HepG2 (cell line): ENCODE results near the gene APRT. TPM values are rescaled to one million over a fixed set of nuclear protein-coding genes. Genes with fewer than 3 reads are reported as not detected.

ENCODE experiments used
- ARHGAP35 ChIP-seq: sonication (generic); formaldehyde crosslinking; IDR thresholded peaks from 2 replicates; pipeline ENCODE4 v1.9.0; 2022; ENCODE audit warnings: mild to moderate bottlenecking, inconsistent platforms, moderate library complexity, missing genetic modification reagents, borderline replicate concordance
- CREM ChIP-seq, 2 experiments: sonication (generic) in 1 of 2; formaldehyde crosslinking in 1 of 2; IDR thresholded peaks; 2 replicates each; pipeline versions ENCODE4 v1.4.0 to v1.6.1; 2016 to 2020; ENCODE audit warnings: antibody characterized with exemption in 1 of 2, mild to moderate bottlenecking in 1 of 2, missing genetic modification reagents in 1 of 2
- GABPB1 ChIP-seq: IDR thresholded peaks from 2 replicates; pipeline ENCODE4 v1.6.1; 2016; ENCODE audit warnings: mild to moderate bottlenecking, missing genetic modification reagents, moderate library complexity, missing compliant biosample characterization
- HNRNPH1 ChIP-seq: fragments of 200-400 bp; formaldehyde crosslinking; optimal IDR thresholded peaks from 2 replicates; pipeline ENCODE3; 2017; ENCODE audit warnings: mild to moderate bottlenecking, low read depth, low read length
- IKZF4 ChIP-seq: sonication (generic); formaldehyde crosslinking; IDR thresholded peaks from 2 replicates; pipeline ENCODE4 v1.5.1; 2020; ENCODE audit warnings: borderline replicate concordance, mild to moderate bottlenecking, low read depth, missing genetic modification reagents; ENCODE audit errors: not compliant biosample characterization
- KDM5A ChIP-seq: fragments of 200-600 bp; sonication (generic); IDR thresholded peaks from 2 replicates; pipeline ENCODE4 v1.7.0; 2018; ENCODE audit warnings: antibody characterized with exemption, mild to moderate bottlenecking, low read length, borderline replicate concordance
- MIXL1 ChIP-seq: IDR thresholded peaks from 2 replicates; pipeline ENCODE4 v1.6.1; 2016
- MYC ChIP-seq: sonication (generic); formaldehyde crosslinking; IDR thresholded peaks from 2 replicates; pipeline ENCODE4 v1.9.0; 2021; ENCODE audit warnings: missing genetic modification reagents, borderline replicate concordance
- RXRA ChIP-seq: sonication (generic); formaldehyde crosslinking; IDR thresholded peaks from 2 replicates; pipeline ENCODE4 v1.5.1; 2020; ENCODE audit warnings: missing genetic modification reagents
- SAP130 ChIP-seq: IDR thresholded peaks from 2 replicates; pipeline ENCODE4 v1.6.1; 2016; ENCODE audit warnings: low read depth
- SCMH1 ChIP-seq: sonication (generic); formaldehyde crosslinking; IDR thresholded peaks from 2 replicates; pipeline ENCODE4 v1.9.0; 2021; ENCODE audit warnings: missing genetic modification reagents, mild to moderate bottlenecking, borderline replicate concordance
- SMAD1 ChIP-seq: sonication (generic); formaldehyde crosslinking; IDR thresholded peaks from 2 replicates; pipeline ENCODE4 v1.4.0; 2020; ENCODE audit warnings: missing genetic modification reagents, low read depth, mild to moderate bottlenecking, borderline replicate concordance
- TBX2 ChIP-seq: sonication (generic); formaldehyde crosslinking; IDR thresholded peaks from 2 replicates; pipeline ENCODE4 v1.5.0; 2020; ENCODE audit warnings: missing genetic modification reagents, mild to moderate bottlenecking, borderline replicate concordance
- TMF1 ChIP-seq: sonication (generic); formaldehyde crosslinking; IDR thresholded peaks from 2 replicates; pipeline ENCODE4 v1.8.1; 2022; ENCODE audit warnings: low read depth, missing genetic modification reagents
- ZFAT ChIP-seq: sonication (generic); formaldehyde crosslinking; conservative IDR thresholded peaks from 2 replicates; pipeline ENCODE4 v1.8.1; 2023; ENCODE audit warnings: missing genetic modification reagents, inconsistent platforms
- ZNF12 ChIP-seq: sonication (generic); formaldehyde crosslinking; IDR thresholded peaks from 2 replicates; pipeline ENCODE4 v1.5.0; 2020; ENCODE audit warnings: missing genetic modification reagents
- ZNF225 ChIP-seq: sonication (generic); formaldehyde crosslinking; IDR thresholded peaks from 2 replicates; pipeline ENCODE4 v1.4.0; 2020; ENCODE audit warnings: mild to moderate bottlenecking, missing genetic modification reagents
- polyA plus RNA-seq, 8 experiments: library from polyadenylated mRNA; depleted of rRNA in 3 of 8; stranded (reverse) in 7 of 8; unstranded in 1 of 8; fragments of >200 nt; fragmentation: Illumina TruSeq in 4 of 8; extraction: Trizol in 4 of 8; gene quantifications; 2 replicates each; pipeline versions ENCODE4 v1.2.1 to v1.2.3, GENCODE V29; 2011 to 2016; ENCODE audit warnings: low read depth in 4 of 8, missing spikeins in 1 of 8, mixed read lengths in 1 of 8; ENCODE audit not compliant: insufficient read depth in 1 of 8
- total RNA-seq, 5 experiments: library from RNA; depleted of rRNA; stranded (reverse); fragments of >200 nt; fragmentation: Illumina TruSeq; extraction: Trizol; gene quantifications; 2 replicates each; pipeline ENCODE4 v1.2.3, GENCODE V29; 2016; ENCODE audit warnings: low read depth in 1 of 5
- TF ChIP-seq, protein P1 (sequence below): sonication (generic); formaldehyde crosslinking; IDR thresholded peaks from 2 replicates; pipeline ENCODE4 v1.5.0; 2020; ENCODE audit warnings: missing genetic modification reagents, mild to moderate bottlenecking, borderline replicate concordance
- TF ChIP-seq, protein P2 (sequence below): sonication (generic); IDR thresholded peaks from 2 replicates; pipeline ENCODE4 v1.6.1; 2016; ENCODE audit warnings: low read depth, borderline replicate concordance
- TF ChIP-seq, protein P3 (sequence below): sonication (generic); formaldehyde crosslinking; conservative IDR thresholded peaks from 2 replicates; pipeline ENCODE4 v1.4.0; 2020; ENCODE audit warnings: missing genetic modification reagents
- TF ChIP-seq, protein P4 (sequence below): sonication (generic); formaldehyde crosslinking; IDR thresholded peaks from 2 replicates; pipeline ENCODE4 v1.4.0; 2020; ENCODE audit warnings: missing genetic modification reagents
- TF ChIP-seq, protein P5 (sequence below): sonication (generic); formaldehyde crosslinking; IDR thresholded peaks from 2 replicates; pipeline ENCODE4 v1.5.0; 2020; ENCODE audit warnings: mild to moderate bottlenecking, missing genetic modification reagents, moderate library complexity
- TF ChIP-seq, protein P6 (sequence below): sonication (generic); formaldehyde crosslinking; IDR thresholded peaks from 2 replicates; pipeline ENCODE4 v1.4.0; 2020; ENCODE audit warnings: mild to moderate bottlenecking, missing genetic modification reagents

APRT gene
- total and polyA plus RNA-seq, 2 of the 13 experiments (the other 11 are each of a cell fraction or from before 2014, with no cell fraction given): 155 to 242 TPM

DNA sequence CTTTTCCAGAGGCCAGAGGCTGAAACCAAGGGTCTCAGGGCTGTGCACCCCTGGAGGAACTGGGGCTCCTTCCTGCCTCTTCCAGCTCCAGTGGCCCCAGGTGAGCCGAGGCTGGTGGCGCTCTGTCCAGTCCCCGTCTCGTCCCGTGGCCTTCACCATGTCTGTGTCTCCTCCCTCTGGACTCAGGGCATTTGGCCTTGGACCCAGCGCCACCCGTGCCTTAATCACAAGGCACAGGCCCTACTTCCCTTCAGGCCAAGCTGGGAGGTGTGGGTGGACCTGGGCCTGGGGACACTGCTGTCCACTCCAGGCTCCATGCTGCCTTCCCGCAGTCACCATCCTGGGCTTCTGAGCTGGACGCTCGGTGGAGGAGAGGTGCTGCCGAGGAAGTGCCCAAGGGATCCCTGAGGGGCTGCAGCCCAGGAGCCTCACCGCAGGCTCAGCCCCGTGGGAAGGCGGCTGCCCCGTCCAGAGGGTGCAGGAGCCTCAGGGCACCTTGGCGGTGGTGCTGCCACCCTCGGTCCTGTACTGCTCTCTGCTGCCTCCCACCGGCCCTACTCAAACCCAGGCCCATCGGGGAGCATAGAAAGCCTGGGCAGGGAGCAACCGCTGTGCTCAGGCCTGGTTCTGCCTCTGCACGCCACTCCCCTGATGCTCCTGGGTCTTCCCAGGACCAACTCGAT lies 9.6 kb upstream of the APRT start (continued):
- TF ChIP-seq, protein P1, sequence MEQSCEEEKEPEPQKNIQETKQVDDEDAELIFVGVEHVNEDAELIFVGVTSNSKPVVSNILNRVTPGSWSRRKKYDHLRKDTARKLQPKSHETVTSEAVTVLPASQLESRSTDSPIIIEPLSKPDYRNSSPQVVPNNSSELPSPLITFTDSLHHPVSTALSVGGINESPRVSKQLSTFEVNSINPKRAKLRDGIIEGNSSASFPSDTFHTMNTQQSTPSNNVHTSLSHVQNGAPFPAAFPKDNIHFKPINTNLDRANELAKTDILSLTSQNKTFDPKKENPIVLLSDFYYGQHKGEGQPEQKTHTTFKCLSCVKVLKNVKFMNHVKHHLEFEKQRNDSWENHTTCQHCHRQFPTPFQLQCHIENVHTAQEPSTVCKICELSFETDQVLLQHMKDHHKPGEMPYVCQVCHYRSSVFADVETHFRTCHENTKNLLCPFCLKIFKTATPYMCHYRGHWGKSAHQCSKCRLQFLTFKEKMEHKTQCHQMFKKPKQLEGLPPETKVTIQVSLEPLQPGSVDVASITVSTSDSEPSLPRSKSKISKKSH (CRISPR knock-in tag): 0 out of 2 replicates have a peak, but pooled peaks have one; percentile 27
- no peak for TF ChIP-seq SAP130
- no peak for TF ChIP-seq KDM5A
- TF ChIP-seq, protein P2, sequence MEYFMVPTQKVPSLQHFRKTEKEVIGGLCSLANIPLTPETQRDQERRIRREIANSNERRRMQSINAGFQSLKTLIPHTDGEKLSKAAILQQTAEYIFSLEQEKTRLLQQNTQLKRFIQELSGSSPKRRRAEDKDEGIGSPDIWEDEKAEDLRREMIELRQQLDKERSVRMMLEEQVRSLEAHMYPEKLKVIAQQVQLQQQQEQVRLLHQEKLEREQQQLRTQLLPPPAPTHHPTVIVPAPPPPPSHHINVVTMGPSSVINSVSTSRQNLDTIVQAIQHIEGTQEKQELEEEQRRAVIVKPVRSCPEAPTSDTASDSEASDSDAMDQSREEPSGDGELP: no peak
- TF ChIP-seq, protein P3, sequence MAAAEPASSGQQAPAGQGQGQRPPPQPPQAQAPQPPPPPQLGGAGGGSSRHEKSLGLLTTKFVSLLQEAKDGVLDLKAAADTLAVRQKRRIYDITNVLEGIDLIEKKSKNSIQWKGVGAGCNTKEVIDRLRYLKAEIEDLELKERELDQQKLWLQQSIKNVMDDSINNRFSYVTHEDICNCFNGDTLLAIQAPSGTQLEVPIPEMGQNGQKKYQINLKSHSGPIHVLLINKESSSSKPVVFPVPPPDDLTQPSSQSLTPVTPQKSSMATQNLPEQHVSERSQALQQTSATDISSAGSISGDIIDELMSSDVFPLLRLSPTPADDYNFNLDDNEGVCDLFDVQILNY (CRISPR knock-in tag): no peak
- TF ChIP-seq, protein P4, sequence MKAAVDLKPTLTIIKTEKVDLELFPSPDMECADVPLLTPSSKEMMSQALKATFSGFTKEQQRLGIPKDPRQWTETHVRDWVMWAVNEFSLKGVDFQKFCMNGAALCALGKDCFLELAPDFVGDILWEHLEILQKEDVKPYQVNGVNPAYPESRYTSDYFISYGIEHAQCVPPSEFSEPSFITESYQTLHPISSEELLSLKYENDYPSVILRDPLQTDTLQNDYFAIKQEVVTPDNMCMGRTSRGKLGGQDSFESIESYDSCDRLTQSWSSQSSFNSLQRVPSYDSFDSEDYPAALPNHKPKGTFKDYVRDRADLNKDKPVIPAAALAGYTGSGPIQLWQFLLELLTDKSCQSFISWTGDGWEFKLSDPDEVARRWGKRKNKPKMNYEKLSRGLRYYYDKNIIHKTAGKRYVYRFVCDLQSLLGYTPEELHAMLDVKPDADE (CRISPR knock-in tag): no peak
- no peak for TF ChIP-seq CREM (IDR thresholded peaks at IDR 0.05)
- TF ChIP-seq CREM (CRISPR knock-in tag; IDR thresholded peaks at IDR 0.05): no peak
- TF ChIP-seq GABPB1 (CRISPR knock-in tag): peak; percentile 24; the same call in 1 of the 2 replicates
- 0 out of 2 replicates have a peak, but pooled peaks have one; percentile 28 for TF ChIP-seq MYC
- TF ChIP-seq TMF1: no peak
- TF ChIP-seq ARHGAP35 (CRISPR knock-in tag): no peak
- TF ChIP-seq HNRNPH1: no peak
- TF ChIP-seq, protein P5, sequence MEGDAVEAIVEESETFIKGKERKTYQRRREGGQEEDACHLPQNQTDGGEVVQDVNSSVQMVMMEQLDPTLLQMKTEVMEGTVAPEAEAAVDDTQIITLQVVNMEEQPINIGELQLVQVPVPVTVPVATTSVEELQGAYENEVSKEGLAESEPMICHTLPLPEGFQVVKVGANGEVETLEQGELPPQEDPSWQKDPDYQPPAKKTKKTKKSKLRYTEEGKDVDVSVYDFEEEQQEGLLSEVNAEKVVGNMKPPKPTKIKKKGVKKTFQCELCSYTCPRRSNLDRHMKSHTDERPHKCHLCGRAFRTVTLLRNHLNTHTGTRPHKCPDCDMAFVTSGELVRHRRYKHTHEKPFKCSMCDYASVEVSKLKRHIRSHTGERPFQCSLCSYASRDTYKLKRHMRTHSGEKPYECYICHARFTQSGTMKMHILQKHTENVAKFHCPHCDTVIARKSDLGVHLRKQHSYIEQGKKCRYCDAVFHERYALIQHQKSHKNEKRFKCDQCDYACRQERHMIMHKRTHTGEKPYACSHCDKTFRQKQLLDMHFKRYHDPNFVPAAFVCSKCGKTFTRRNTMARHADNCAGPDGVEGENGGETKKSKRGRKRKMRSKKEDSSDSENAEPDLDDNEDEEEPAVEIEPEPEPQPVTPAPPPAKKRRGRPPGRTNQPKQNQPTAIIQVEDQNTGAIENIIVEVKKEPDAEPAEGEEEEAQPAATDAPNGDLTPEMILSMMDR: peak; percentile 79
- peak; percentile 25; the same call in 1 of the 2 replicates for TF ChIP-seq TBX2 (CRISPR knock-in tag)
- no peak for TF ChIP-seq ZFAT (CRISPR knock-in tag)
- TF ChIP-seq MIXL1 (CRISPR knock-in tag): no peak
- TF ChIP-seq, protein P6, sequence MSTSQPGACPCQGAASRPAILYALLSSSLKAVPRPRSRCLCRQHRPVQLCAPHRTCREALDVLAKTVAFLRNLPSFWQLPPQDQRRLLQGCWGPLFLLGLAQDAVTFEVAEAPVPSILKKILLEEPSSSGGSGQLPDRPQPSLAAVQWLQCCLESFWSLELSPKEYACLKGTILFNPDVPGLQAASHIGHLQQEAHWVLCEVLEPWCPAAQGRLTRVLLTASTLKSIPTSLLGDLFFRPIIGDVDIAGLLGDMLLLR: no peak
- no peak for TF ChIP-seq SCMH1 (CRISPR knock-in tag)
- no peak for TF ChIP-seq ZNF225 (CRISPR knock-in tag)
- TF ChIP-seq RXRA (CRISPR knock-in tag): peak; percentile 38; the same call in 1 of the 2 replicates
- no peak for TF ChIP-seq SMAD1 (CRISPR knock-in tag)
- no peak for TF ChIP-seq IKZF4 (CRISPR knock-in tag)
- TF ChIP-seq ZNF12 (CRISPR knock-in tag): no peak
